ENCODE measurements around the gene ACSS2.

GRCh38 chr20:34974246-34974645, 97.8 kb downstream of the ACSS2 start:
- no peak for TF ChIP-seq CTCF (IDR thresholded peaks at IDR 0.05)
- TF ChIP-seq POLR2A (IDR thresholded peaks at IDR 0.05): no peak
